ENCODE data around the gene ZNF552.
"Not testable (repeated sequence)": the region's sequence is repeated elsewhere in the genome, so short reads cannot be mapped to it uniquely, and the experiment has no call there.

- not testable (repeated sequence) for TF ChIP-seq AFF4 (CRISPR knock-in tag; IDR thresholded peaks at IDR 0.05; ENCODE audit: borderline replicate concordance); CTCF (IDR thresholded peaks at IDR 0.05); E2F4 (CRISPR knock-in tag; IDR thresholded peaks at IDR 0.05; ENCODE audit: borderline replicate concordance, low read depth); ATF1 (CRISPR knock-in tag; IDR thresholded peaks at IDR 0.05); USF2 (CRISPR knock-in tag; IDR thresholded peaks at IDR 0.05); SMAD4 (CRISPR knock-in tag; IDR thresholded peaks at IDR 0.05); CREB1 (CRISPR knock-in tag; IDR thresholded peaks at IDR 0.05); TP53 (CRISPR knock-in tag; IDR thresholded peaks at IDR 0.05); HMGA2 (CRISPR knock-in tag; IDR thresholded peaks at IDR 0.05)
Observed at GRCh38 chr19:57836991-57837390, 22.3 kb upstream of the ZNF552 start.
